GM18873 (cell line): ENCODE data around the gene LRRC27.
"Not testable (repeated sequence)": the region's sequence is repeated elsewhere in the genome, so short reads cannot be mapped to it uniquely, and the experiment has no call there.

ENCODE experiments used
- ATAC-seq: cut with Tn5 transposase; IDR thresholded peaks from one replicate; pipeline ENCODE4 v1.9.1; 2021; ENCODE audit warnings: mild to moderate bottlenecking, moderate library complexity, moderate number of reproducible peaks; ENCODE audit not compliant: unreplicated experiment, low FRiP score

Gene LRRC27

GRCh38 chr10:132385721-132386418, 53.9 kb downstream of the LRRC27 start:
- no peak for ATAC-seq

GRCh38 chr10:132386419-132386831, 54.4 kb downstream of the LRRC27 start:
- no peak for ATAC-seq

- ATAC-seq: not testable (repeated sequence)
Measured at GRCh38 chr10:132386896-132387295, 54.9 kb downstream of the LRRC27 start.

GRCh38 chr10:132387764-132388210, 55.8 kb downstream of the LRRC27 start:
- no peak for ATAC-seq

GRCh38 chr10:132388891-132389432, 57.0 kb downstream of the LRRC27 start:
- ATAC-seq: no peak

GRCh38 chr10:132389433-132390169, 57.6 kb downstream of the LRRC27 start:
- ATAC-seq: no peak

- ATAC-seq: no peak
Measured at GRCh38 chr10:132390170-132390920, 58.4 kb downstream of the LRRC27 start.

GRCh38 chr10:132390921-132391675, 59.1 kb downstream of the LRRC27 start:
- ATAC-seq: no peak

- no peak for ATAC-seq
Measured at GRCh38 chr10:132391676-132392020, 59.7 kb downstream of the LRRC27 start.

GRCh38 chr10:132392184-132392800, 60.3 kb downstream of the LRRC27 start:
- no peak for ATAC-seq

GRCh38 chr10:132392811-132393694, 61.1 kb downstream of the LRRC27 start:
- ATAC-seq: no peak

GRCh38 chr10:132393695-132394181, 61.7 kb downstream of the LRRC27 start:
- no peak for ATAC-seq

GRCh38 chr10:132394201-132394811, 62.3 kb downstream of the LRRC27 start:
- ATAC-seq: no peak

- ATAC-seq: no peak
Measured at GRCh38 chr10:132394936-132395703, 63.1 kb downstream of the LRRC27 start.

GRCh38 chr10:132395704-132396493, 63.9 kb downstream of the LRRC27 start:
- no peak for ATAC-seq

GRCh38 chr10:132396494-132397035, 64.6 kb downstream of the LRRC27 start:
- no peak for ATAC-seq
